Transverse colon (tissue), 4 donors: ENCODE data around the gene OR6C3. TPM values are rescaled to one million over a fixed set of nuclear protein-coding genes. Genes with fewer than 3 reads are reported as not detected.

Source experiments
- DNase-seq: peaks from one replicate; pipeline ENCODE4 v3.0.0-alpha.2; 2019
- H3K27ac ChIP-seq, 4 donors: fragments of 200-600 bp; sonication (generic); 2 replicates each; pipeline ENCODE4 v1.5.1; 2016 to 2018; ENCODE audit warnings: inconsistent platforms in 4 of 4
- H3K27me3 ChIP-seq: fragments of 200-600 bp; sonication (generic); 2 replicates; pipeline ENCODE4 v1.5.1; 2017; ENCODE audit warnings: inconsistent platforms
- H3K36me3 ChIP-seq, 4 donors: fragments of 200-600 bp; sonication (generic); 2 replicates each; pipeline ENCODE4 v1.5.1; 2017 to 2019; ENCODE audit warnings: inconsistent platforms in 4 of 4
- H3K4me1 ChIP-seq, 4 donors: fragments of 200-600 bp; sonication (generic); 2 replicates each; pipeline ENCODE4 v1.5.1; 2017 to 2020; ENCODE audit warnings: inconsistent platforms in 4 of 4
- H3K4me3 ChIP-seq, 4 donors: fragments of 200-600 bp; sonication (generic); 1 replicate in 1 of 4; 2 replicates in 3 of 4; pipeline versions ENCODE4 v1.5.1 to v1.6.1; 2017 to 2019; ENCODE audit warnings: inconsistent platforms in 4 of 4
- H3K9me3 ChIP-seq, 2 donors: fragments of 200-600 bp; sonication (generic); 2 replicates each; pipeline ENCODE4 v1.5.1; 2017 to 2019; ENCODE audit warnings: inconsistent platforms in 2 of 2
- EP300 ChIP-seq: sonication (generic); formaldehyde crosslinking; IDR thresholded peaks from one replicate; pipeline ENCODE4 v1.6.1; 2017; ENCODE audit warnings: antibody characterized with exemption, low read depth
- POLR2A ChIP-seq: fragments of 450-650 bp; IDR thresholded peaks from one replicate; pipeline ENCODE4 v1.6.1; 2016; ENCODE audit warnings: antibody characterized with exemption, mild to moderate bottlenecking, moderate library complexity
- POLR2AphosphoS5 ChIP-seq, 3 donors: sonication (generic); formaldehyde crosslinking; IDR thresholded peaks; one replicate each; pipeline ENCODE4 v1.6.1; 2016; ENCODE audit warnings: antibody characterized with exemption in 3 of 3
- WGBS, 2 donors: methylation state at CpG; one replicate each; pipeline ENCODE4 v1.1.5; 2018; ENCODE audit warnings: low coverage in 1 of 2; 5-methylcytosine and 5-hydroxymethylcytosine counted together
- in situ Hi-C, 4 donors: fragments of 200-750 bp; cut with MboI; loops; one replicate each; pipeline versions ENCODE4 v1.15.0 to v1.15.1; 2017; ENCODE audit warnings: low sequenced_read_pairs in 3 of 4, low pct_ligation_motif_present in 1 of 4, low pct_unique_long_range_greater_than_20kb in 1 of 4
- intact Hi-C: fragments of 100-400 bp; cut with DNase I; formaldehyde crosslinking; loops from one replicate; pipeline ENCODE4 v1.15.1; 2023; ENCODE audit warnings: low total_unique reads
- total RNA-seq, 4 donors: library from RNA; depleted of rRNA; stranded (reverse); fragments of >200 nt; gene quantifications; one replicate each; pipeline ENCODE4 v1.1.0, GENCODE V29; 2016
- TF ChIP-seq, protein P1 (sequence below), 5 experiments: fragments of 200-600 bp in 3 of 5; fragments of 450-650 bp in 2 of 5; sonication (generic) in 3 of 5; IDR thresholded peaks; 1 replicate in 2 of 5; 2 replicates in 3 of 5; pipeline ENCODE4 v1.5.1; 2016 to 2017; ENCODE audit warnings: antibody characterized with exemption in 5 of 5, inconsistent platforms in 3 of 5, mild to moderate bottlenecking in 2 of 5, moderate library complexity in 1 of 5

OR6C3 gene
- total RNA-seq, 4 donors from 2014 or later: not detected

GRCh38 chr12:55362675-55363074, 32.1 kb downstream of the OR6C3 start, which contains the start of gene OR6C75:
Gene OR6C75, plus strand, starts transcription at chr12:55362975. Its CDS starts 2,136 bp downstream, at chr12:55365111.
- no peaks in the 10 kb centered on the region for H3K36me3 ChIP-seq
- H3K27me3 ChIP-seq: no peaks in the 10 kb centered on the region
- no peaks in the 10 kb centered on the region for H3K4me1 ChIP-seq
- 79 to 87% methylated on average over 4 of the region's 4 CpGs for WGBS, 2 donors
- in situ Hi-C loops: no loop called here
- H3K27ac ChIP-seq: no peak within 1 kb of the TSS
- no peak within 1 kb of the TSS for H3K4me3 ChIP-seq
- TF ChIP-seq, protein P1, sequence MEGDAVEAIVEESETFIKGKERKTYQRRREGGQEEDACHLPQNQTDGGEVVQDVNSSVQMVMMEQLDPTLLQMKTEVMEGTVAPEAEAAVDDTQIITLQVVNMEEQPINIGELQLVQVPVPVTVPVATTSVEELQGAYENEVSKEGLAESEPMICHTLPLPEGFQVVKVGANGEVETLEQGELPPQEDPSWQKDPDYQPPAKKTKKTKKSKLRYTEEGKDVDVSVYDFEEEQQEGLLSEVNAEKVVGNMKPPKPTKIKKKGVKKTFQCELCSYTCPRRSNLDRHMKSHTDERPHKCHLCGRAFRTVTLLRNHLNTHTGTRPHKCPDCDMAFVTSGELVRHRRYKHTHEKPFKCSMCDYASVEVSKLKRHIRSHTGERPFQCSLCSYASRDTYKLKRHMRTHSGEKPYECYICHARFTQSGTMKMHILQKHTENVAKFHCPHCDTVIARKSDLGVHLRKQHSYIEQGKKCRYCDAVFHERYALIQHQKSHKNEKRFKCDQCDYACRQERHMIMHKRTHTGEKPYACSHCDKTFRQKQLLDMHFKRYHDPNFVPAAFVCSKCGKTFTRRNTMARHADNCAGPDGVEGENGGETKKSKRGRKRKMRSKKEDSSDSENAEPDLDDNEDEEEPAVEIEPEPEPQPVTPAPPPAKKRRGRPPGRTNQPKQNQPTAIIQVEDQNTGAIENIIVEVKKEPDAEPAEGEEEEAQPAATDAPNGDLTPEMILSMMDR (IDR thresholded peaks at IDR 0.05): no peak
- TF ChIP-seq EP300 (no peak), POLR2AphosphoS5 (IDR thresholded peaks at IDR 0.05) (no peak), POLR2A (no peak)
- H3K9me3 ChIP-seq: no peaks in the 10 kb centered on the region
- no peak for DNase-seq
- intact Hi-C loops: no loop called here

DNA sequence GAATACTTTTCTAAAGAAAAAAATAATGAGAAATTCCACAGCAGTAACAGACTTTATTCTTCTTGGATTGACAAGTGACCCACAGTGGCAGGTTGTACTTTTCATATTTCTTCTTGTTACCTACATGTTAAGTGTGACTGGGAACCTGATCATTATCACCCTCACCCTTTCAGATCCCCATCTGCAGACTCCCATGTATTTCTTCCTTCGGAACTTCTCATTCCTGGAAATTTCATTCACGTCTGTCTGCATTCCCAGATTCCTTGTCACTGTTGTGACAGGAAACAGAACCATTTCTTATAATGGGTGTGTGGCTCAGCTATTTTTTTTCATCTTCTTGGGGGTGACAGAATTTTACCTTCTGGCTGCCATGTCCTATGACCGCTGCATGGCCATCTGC, 34.5 kb downstream of the OR6C3 start:
- in situ Hi-C loops (no loop called here), intact Hi-C loops (no loop called here)
- no peaks in the 10 kb centered on the region for H3K27me3 ChIP-seq
- H3K4me3 ChIP-seq: no peak overlapping the region
- 60 to 69% methylated on average over 2 to 3 of the region's 3 CpGs for WGBS, 2 donors
- H3K4me1 ChIP-seq: no peaks in the 10 kb centered on the region
- no peak overlapping the region for H3K27ac ChIP-seq
- DNase-seq: no peak
- TF ChIP-seq POLR2A: no peak
- no peak for TF ChIP-seq POLR2AphosphoS5 (IDR thresholded peaks at IDR 0.05)
- TF ChIP-seq EP300: no peak
- no peaks in the 10 kb centered on the region for H3K9me3 ChIP-seq
- no peaks in the 10 kb centered on the region for H3K36me3 ChIP-seq

- Histone ChIP-seq H3K4me1 (no peaks in the 10 kb centered on the region), H3K27me3 (no peaks in the 10 kb centered on the region), H3K9me3 (no peaks in the 10 kb centered on the region), H3K36me3 (no peaks in the 10 kb centered on the region), H3K4me3 (no peak overlapping the region), H3K27ac (no peak overlapping the region)
- TF ChIP-seq EP300 (no peak), POLR2AphosphoS5 (IDR thresholded peaks at IDR 0.05) (no peak), POLR2A (no peak)
- TF ChIP-seq, protein P1 (IDR thresholded peaks at IDR 0.05): no peak
- WGBS, 2 donors: 70 to 71% methylated on average over 4 of the region's 4 CpGs
- intact Hi-C loops: no loop called here
- in situ Hi-C loops: no loop called here
- no peak for DNase-seq
Observed at GRCh38 chr12:55372521-55372920, 42.0 kb downstream of the OR6C3 start.

Other genes starting within 250 kb of the OR6C3 start
- gene OR9K2, start 204.3 kb upstream of the OR6C3 start, total RNA-seq: not detected
- not detected for gene OR10A7, start 109.7 kb upstream of the OR6C3 start, total RNA-seq
- gene OR6C74, start 86.1 kb upstream of the OR6C3 start, total RNA-seq: not detected
- not detected for gene OR6C6, start 34.2 kb upstream of the OR6C3 start, total RNA-seq
- gene OR6C1, start 16.4 kb upstream of the OR6C3 start, total RNA-seq: not detected
- gene OR6C75, start 32.2 kb downstream of the OR6C3 start, total RNA-seq: not detected
- not detected for gene OR6C65, start 69.8 kb downstream of the OR6C3 start, total RNA-seq
- not detected for gene OR6C76, start 95.5 kb downstream of the OR6C3 start, total RNA-seq
- gene OR6C2, start 113.3 kb downstream of the OR6C3 start, total RNA-seq: under 1 TPM in 1 of 4 donors, not detected in 3; 0.60 TPM
- gene OR6C70, start 139.4 kb downstream of the OR6C3 start, total RNA-seq: not detected
- gene OR6C68, start 161.6 kb downstream of the OR6C3 start, total RNA-seq: not detected
- not detected for gene OR6C4, start 218.9 kb downstream of the OR6C3 start, total RNA-seq
- gene OR2AP1, start 241.7 kb downstream of the OR6C3 start, total RNA-seq: not detected